Lower leg skin (tissue), 3 donors: ENCODE data around the gene APOB.

Source experiments
- POLR2A ChIP-seq, 2 donors: fragments of 450-650 bp; IDR thresholded peaks; one replicate each; pipeline ENCODE4 v1.6.1; 2016 to 2017; ENCODE audit warnings: antibody characterized with exemption in 2 of 2, mild to moderate bottlenecking in 1 of 2, moderate library complexity in 1 of 2
- TF ChIP-seq, protein P1 (sequence below), 3 donors: fragments of 450-650 bp; IDR thresholded peaks; one replicate each; pipeline ENCODE4 v1.5.1; 2016; ENCODE audit warnings: antibody characterized with exemption in 3 of 3, mild to moderate bottlenecking in 3 of 3, moderate library complexity in 2 of 3

DNA sequence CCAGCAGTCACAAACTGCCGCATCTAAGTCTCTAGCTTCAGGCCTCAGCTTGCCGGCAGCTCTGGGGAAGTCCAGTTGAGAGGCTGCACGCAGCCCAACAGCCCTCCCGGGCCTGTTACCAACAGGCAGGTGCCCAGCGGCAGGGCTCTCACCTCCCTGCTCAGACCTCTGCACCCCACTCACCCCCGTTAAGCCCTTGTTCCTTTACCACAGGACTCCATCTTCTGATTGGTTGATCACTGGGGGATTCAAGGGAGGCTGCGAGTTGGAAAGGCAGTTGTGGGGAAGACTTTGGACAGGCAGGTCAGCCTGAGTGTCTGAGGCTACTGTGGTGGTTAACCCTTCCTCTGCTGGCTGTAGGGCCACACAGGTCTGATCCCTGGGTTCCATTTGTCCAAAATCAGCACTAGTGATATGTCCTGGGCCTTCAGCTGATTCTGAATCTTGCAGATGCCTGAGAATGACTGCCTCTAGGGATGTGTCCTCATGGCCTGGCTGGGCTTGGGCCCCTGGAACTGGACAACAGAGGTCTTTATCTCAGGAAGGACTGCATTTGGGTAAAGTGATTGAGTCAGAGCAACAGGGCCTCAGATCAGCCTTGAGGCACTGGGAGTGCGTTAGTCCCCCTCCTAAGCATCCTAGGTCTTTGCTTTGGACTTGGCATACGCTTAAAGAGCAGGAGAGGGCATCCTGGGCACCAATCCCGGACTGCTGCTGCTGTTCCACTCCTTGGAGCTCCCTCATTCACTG lies 88.4 kb downstream of the APOB start:
- TF ChIP-seq, protein P1, sequence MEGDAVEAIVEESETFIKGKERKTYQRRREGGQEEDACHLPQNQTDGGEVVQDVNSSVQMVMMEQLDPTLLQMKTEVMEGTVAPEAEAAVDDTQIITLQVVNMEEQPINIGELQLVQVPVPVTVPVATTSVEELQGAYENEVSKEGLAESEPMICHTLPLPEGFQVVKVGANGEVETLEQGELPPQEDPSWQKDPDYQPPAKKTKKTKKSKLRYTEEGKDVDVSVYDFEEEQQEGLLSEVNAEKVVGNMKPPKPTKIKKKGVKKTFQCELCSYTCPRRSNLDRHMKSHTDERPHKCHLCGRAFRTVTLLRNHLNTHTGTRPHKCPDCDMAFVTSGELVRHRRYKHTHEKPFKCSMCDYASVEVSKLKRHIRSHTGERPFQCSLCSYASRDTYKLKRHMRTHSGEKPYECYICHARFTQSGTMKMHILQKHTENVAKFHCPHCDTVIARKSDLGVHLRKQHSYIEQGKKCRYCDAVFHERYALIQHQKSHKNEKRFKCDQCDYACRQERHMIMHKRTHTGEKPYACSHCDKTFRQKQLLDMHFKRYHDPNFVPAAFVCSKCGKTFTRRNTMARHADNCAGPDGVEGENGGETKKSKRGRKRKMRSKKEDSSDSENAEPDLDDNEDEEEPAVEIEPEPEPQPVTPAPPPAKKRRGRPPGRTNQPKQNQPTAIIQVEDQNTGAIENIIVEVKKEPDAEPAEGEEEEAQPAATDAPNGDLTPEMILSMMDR (IDR thresholded peaks at IDR 0.05), result no peak
- TF ChIP-seq POLR2A (IDR thresholded peaks at IDR 0.05), result no peak
